HepG2 (cell line): ENCODE results near the gene SEC61A1. TPM values are rescaled to one million over a fixed set of nuclear protein-coding genes. Genes with fewer than 3 reads are reported as not detected.

Experiments
- ATAC-seq: fragments of 200-7000 bp; cut with Tn5 transposase; 3 replicates; pipeline ENCODE4 v1.9.1; 2020; ENCODE audit warnings: mild to moderate bottlenecking, moderate library complexity
- BruUV-seq: library from RNA; stranded (reverse); fragments of 400-500 nt; replicated peaks from 2 replicates; lab custom pipeline; 2021; lab: Mats Ljungman, UMichigan
- CTCF ChIA-PET: fragments of 300-600 bp; formaldehyde crosslinking; extraction: SDS; loops from one replicate; lab custom pipeline; 2021; ENCODE audit warnings: low total read pairs, inconsistent platforms, low intra/inter-chr PET ratio; lab: Yijun Ruan, JAX
- POLR2A ChIA-PET: fragments of 350-600 bp; sonication (Branson Sonifier 250); formaldehyde crosslinking; loops from one replicate; lab custom pipeline; 2020; ENCODE audit warnings: antibody characterized with exemption, inconsistent platforms; lab: Yijun Ruan, JAX
- DNase-seq: peaks from one replicate; pipeline ENCODE4 v3.0.0-alpha.2; 2015; ENCODE audit warnings: low spot score
- FAIRE-seq: peaks from 3 replicates; lab custom pipeline; 2011; peaks lifted over from hg19 to GRCh38; lab: Jason Lieb, UNC
- H2AFZ ChIP-seq: one replicate; pipeline ENCODE4 v1.6.1; 2011; ENCODE audit warnings: low read length, inconsistent platforms
- H3K27ac ChIP-seq: fragments of 300-600 bp; 3 replicates; pipeline ENCODE4 v1.8.0; 2011; ENCODE audit warnings: mixed run types, mild to moderate bottlenecking, mixed read lengths, low read length, inconsistent platforms; ENCODE audit not compliant: insufficient read depth; ENCODE audit errors: extremely low read length
- H3K27me3 ChIP-seq, 2 experiments: fragments of 200-600 bp in 1 of 2; 2 replicates in 1 of 2; 3 replicates in 1 of 2; pipeline versions ENCODE4 v1.6.0 to v1.8.0; 2011; ENCODE audit warnings: low read length in 2 of 2, mild to moderate bottlenecking in 2 of 2, moderate library complexity in 2 of 2, inconsistent platforms in 1 of 2; ENCODE audit not compliant: insufficient read depth in 2 of 2, control insufficient read depth in 1 of 2
- H3K36me3 ChIP-seq, 2 experiments: fragments of 200-600 bp in 1 of 2; replicated peaks in 1 of 2; 2 replicates in 1 of 2; 3 replicates in 1 of 2; pipeline versions ENCODE4 v1.5.1 to v1.8.0; 2011; ENCODE audit warnings: low read length in 2 of 2, inconsistent platforms in 1 of 2; ENCODE audit not compliant: insufficient read depth in 2 of 2, control insufficient read depth in 1 of 2
- H3K4me1 ChIP-seq: 2 replicates; pipeline ENCODE4 v1.5.1; 2012; ENCODE audit warnings: low read length, inconsistent platforms; ENCODE audit not compliant: insufficient read depth
- H3K4me2 ChIP-seq: 2 replicates; pipeline ENCODE4 v1.6.0; 2011; ENCODE audit warnings: low read depth, low read length, inconsistent platforms
- H3K4me3 ChIP-seq, 3 experiments: fragments of 200-600 bp in 1 of 3; sonication (generic), shearing (Covaris generic) in 1 of 3; replicated peaks in 1 of 3; 2 replicates each; pipeline ENCODE4 v1.5.1; 2011 to 2016; ENCODE audit warnings: low read length in 3 of 3, inconsistent platforms in 2 of 3, low read depth in 2 of 3, mild to moderate bottlenecking in 2 of 3, control low read depth in 1 of 3, mixed read lengths in 1 of 3; ENCODE audit not compliant: insufficient read depth in 1 of 3
- H3K79me2 ChIP-seq: one replicate; pipeline ENCODE4 v1.6.1; 2011; ENCODE audit warnings: low read length, inconsistent platforms; ENCODE audit not compliant: insufficient read depth
- H3K9ac ChIP-seq: 2 replicates; pipeline ENCODE4 v1.6.0; 2011; ENCODE audit warnings: mild to moderate bottlenecking, low read depth, low read length, inconsistent platforms; ENCODE audit not compliant: insufficient read depth
- H3K9me3 ChIP-seq: 2 replicates; pipeline ENCODE4 v1.5.1; 2012; ENCODE audit warnings: mild to moderate bottlenecking, low read length
- H4K20me1 ChIP-seq: 2 replicates; pipeline ENCODE4 v1.6.0; 2011; ENCODE audit warnings: inconsistent platforms, mild to moderate bottlenecking, low read length, moderate library complexity; ENCODE audit not compliant: insufficient read depth
- CBX2 ChIP-seq, 2 experiments: fragments of 200-600 bp in 1 of 2; sonication (generic); formaldehyde crosslinking in 1 of 2; IDR thresholded peaks; 2 replicates each; pipeline versions ENCODE4 v1.7.0 to v1.8.1; 2018 to 2022; ENCODE audit warnings: low read depth in 2 of 2, low read length in 1 of 2, mild to moderate bottlenecking in 1 of 2, missing genetic modification reagents in 1 of 2
- FOXA3 ChIP-seq: IDR thresholded peaks from 2 replicates; pipeline ENCODE4 v1.6.1; 2016; ENCODE audit warnings: missing genetic modification reagents, missing compliant biosample characterization
- HDAC2 ChIP-seq: sonication (generic); formaldehyde crosslinking; IDR thresholded peaks from 2 replicates; pipeline ENCODE4 v1.4.0; 2020; ENCODE audit warnings: missing genetic modification reagents
- HMG20B ChIP-seq: conservative IDR thresholded peaks from 2 replicates; pipeline ENCODE4 v1.6.1; 2016; ENCODE audit warnings: missing genetic modification reagents, missing compliant biosample characterization
- PAWR ChIP-seq: sonication (generic); formaldehyde crosslinking; IDR thresholded peaks from 2 replicates; pipeline ENCODE4 v1.4.0; 2020; ENCODE audit warnings: missing genetic modification reagents, mild to moderate bottlenecking, borderline replicate concordance
- RERE ChIP-seq: IDR thresholded peaks from 2 replicates; pipeline ENCODE4 v1.6.1; 2016; ENCODE audit warnings: low read depth, missing genetic modification reagents, missing compliant biosample characterization
- SMARCC2 ChIP-seq: fragments of 450-650 bp; IDR thresholded peaks from 2 replicates; pipeline ENCODE4 v1.6.1; 2017; ENCODE audit warnings: antibody characterized with exemption, mild to moderate bottlenecking
- U2AF2 ChIP-seq: fragments of 200-400 bp; formaldehyde crosslinking; IDR thresholded peaks from 2 replicates; pipeline ENCODE4 v1.6.1; 2017; ENCODE audit warnings: low read depth, mild to moderate bottlenecking, low read length
- ZNF12 ChIP-seq: sonication (generic); formaldehyde crosslinking; IDR thresholded peaks from 2 replicates; pipeline ENCODE4 v1.5.0; 2020; ENCODE audit warnings: missing genetic modification reagents
- ZNF670 ChIP-seq: sonication (generic); formaldehyde crosslinking; IDR thresholded peaks from 2 replicates; pipeline ENCODE4 v1.8.0; 2022; ENCODE audit warnings: mild to moderate bottlenecking, missing genetic modification reagents, borderline replicate concordance
- ZNF713 ChIP-seq: sonication (generic); formaldehyde crosslinking; IDR thresholded peaks from 2 replicates; pipeline ENCODE4 v1.4.0; 2020; ENCODE audit warnings: mild to moderate bottlenecking, missing genetic modification reagents
- WGBS: methylation state at CpG from one replicate; pipeline ENCODE4 v1.1.6; 2017; ENCODE audit warnings: low lambda C conversion rate; 5-methylcytosine and 5-hydroxymethylcytosine counted together
- in situ Hi-C: cut with HindIII; loops from 2 replicates; pipeline ENCODE4 v1.10.0; 2017; ENCODE audit warnings: low pct_unique_long_range_greater_than_20kb; ENCODE audit not compliant: extremely low pct_ligation_motif_present
- intact Hi-C: fragments of 100-400 bp; cut with micrococcal nuclease; formaldehyde crosslinking; loops from one replicate; pipeline ENCODE4 v1.10.0; 2022; ENCODE audit not compliant: unreplicated experiment
- polyA plus RNA-seq, 8 experiments: library from polyadenylated mRNA; depleted of rRNA in 3 of 8; stranded (reverse) in 7 of 8; unstranded in 1 of 8; fragments of >200 nt; fragmentation: Illumina TruSeq in 4 of 8; extraction: Trizol in 4 of 8; gene quantifications; 2 replicates each; pipeline versions ENCODE4 v1.2.1 to v1.2.3, GENCODE V29; 2011 to 2016; ENCODE audit warnings: low read depth in 4 of 8, missing spikeins in 1 of 8, mixed read lengths in 1 of 8; ENCODE audit not compliant: insufficient read depth in 1 of 8
- total RNA-seq, 5 experiments: library from RNA; depleted of rRNA; stranded (reverse); fragments of >200 nt; fragmentation: Illumina TruSeq; extraction: Trizol; gene quantifications; 2 replicates each; pipeline ENCODE4 v1.2.3, GENCODE V29; 2016; ENCODE audit warnings: low read depth in 1 of 5

SEC61A1 gene
- total and polyA plus RNA-seq, 2 of the 13 experiments (the other 11 are each of a cell fraction or from before 2014, with no cell fraction given), result 170 to 203 TPM

- in situ Hi-C loops, result no loop called here
- FAIRE-seq (no peak), DNase-seq (no peak), ATAC-seq (no peak)
- intact Hi-C loops, result no loop called here
- 79% methylated on average over 2 of the region's 2 CpGs for WGBS
- no TSS peak for BruUV-seq
- Histone ChIP-seq H3K4me1 (peaks cover 38% of the 10 kb centered on the region), H2AFZ (no peak overlapping the region), H3K9ac (no peak overlapping the region), H3K4me3 (no peak overlapping the region), H3K27me3 (no peaks in the 10 kb centered on the region), H3K9me3 (no peaks in the 10 kb centered on the region), H3K79me2 (no peaks in the 10 kb centered on the region), H3K36me3 (peaks cover 34 to 81% of the 10 kb centered on the region in 2 experiments), H3K27ac (no peak overlapping the region), H3K4me2 (no peak overlapping the region), H4K20me1 (no peaks in the 10 kb centered on the region)
- ChIA-PET POLR2A (interaction anchor here (3.9 kb wide), 1 partner anchor 23 kb away, joined by 27 read pairs; the partner anchor contains the start of gene RUVBL1), CTCF (no interaction called here)
- TF ChIP-seq ZNF670 (CRISPR knock-in tag) (no peak), ZNF12 (no peak), PAWR (CRISPR knock-in tag) (no peak), RERE (no peak), FOXA3 (no peak), ZNF713 (CRISPR knock-in tag) (no peak), HMG20B (CRISPR knock-in tag) (no peak), U2AF2 (no peak), SMARCC2 (no peak), CBX2 (IDR thresholded peaks at IDR 0.05; ENCODE audit: low read depth, low read length) (no peak), CBX2 (CRISPR knock-in tag; IDR thresholded peaks at IDR 0.05; ENCODE audit: low read depth) (no peak), HDAC2 (CRISPR knock-in tag) (no peak)
Measured at GRCh38 chr3:128100638-128101037, 48.4 kb downstream of the SEC61A1 start.
